ENCODE data around the gene SIRT2.
"Not testable (repeated sequence)": the region's sequence is repeated elsewhere in the genome, so short reads cannot be mapped to it uniquely, and the experiment has no call there.

SIRT2 gene

DNA sequence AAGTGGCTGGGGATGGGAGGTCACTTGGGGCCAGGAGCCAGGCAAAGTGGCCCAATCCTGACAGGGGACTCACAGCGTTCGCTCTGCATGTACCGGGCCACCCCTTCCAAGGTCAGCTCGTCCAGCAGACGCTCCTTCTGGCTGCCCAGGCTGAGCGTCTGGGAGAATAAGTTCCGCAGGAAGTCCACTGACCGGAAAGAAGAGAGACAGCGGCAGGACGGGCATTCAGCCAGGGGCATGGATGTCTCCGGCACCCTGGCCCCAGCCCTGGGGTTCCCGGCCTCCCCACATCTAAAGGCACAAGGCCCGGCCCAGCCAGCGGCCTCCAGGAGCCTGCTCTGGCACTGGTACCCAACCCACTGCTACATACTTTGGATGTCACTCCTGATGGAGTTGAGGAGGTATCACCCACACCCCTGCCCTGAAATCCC lies 6.1 kb downstream of the SIRT2 start:
- no peak overlapping the region for H3K9ac ChIP-seq (ENCODE audit: insufficient read length)
- H3K4me3 ChIP-seq: no peak overlapping the region
- TF ChIP-seq EZH2 (IDR thresholded peaks at IDR 0.05) (no peak), FOXP2 (optimal IDR thresholded peaks at IDR 0.05; ENCODE audit: control extremely low read depth, extremely low read length, insufficient read depth) (no peak), POLR2AphosphoS5 (IDR thresholded peaks at IDR 0.05; ENCODE audit: borderline replicate concordance, low read depth, low read length) (no peak)
- no peaks in the 10 kb centered on the region; the same call in 1 of the 2 replicates for H3K36me3 ChIP-seq (ENCODE audit: insufficient read depth, low read length)
- no peaks in the 10 kb centered on the region for H3K9me3 ChIP-seq (ENCODE audit: low read depth, low read length)
- no peak overlapping the region for H3K27ac ChIP-seq
- no peak for DNase-seq (ENCODE audit: low read depth, low spot score)

DNA sequence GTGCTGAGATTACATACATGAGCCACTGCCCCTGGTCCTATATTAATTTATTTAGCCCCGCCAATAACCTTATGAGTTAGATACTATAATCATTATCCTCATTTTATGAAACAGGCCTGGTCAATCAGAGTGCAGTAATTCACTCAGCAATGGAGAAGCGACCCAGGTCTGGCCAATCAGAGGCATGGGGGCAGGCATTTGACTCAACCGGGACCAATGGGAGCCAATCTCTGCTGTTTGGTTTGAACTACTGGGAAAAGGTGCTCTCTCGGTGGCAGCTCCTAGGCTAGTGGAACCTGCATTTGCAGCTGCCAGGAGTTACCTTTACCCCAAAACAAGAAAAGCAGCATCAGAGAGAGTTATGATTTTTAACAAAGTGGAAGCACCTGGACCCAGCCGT lies 6.6 kb downstream of the SIRT2 start:
- no peaks in the 10 kb centered on the region for H3K9me3 ChIP-seq (ENCODE audit: low read depth, low read length)
- no peak overlapping the region for H3K9ac ChIP-seq (ENCODE audit: insufficient read length)
- DNase-seq (ENCODE audit: low read depth, low spot score): no peak
- no peak for TF ChIP-seq FOXP2 (optimal IDR thresholded peaks at IDR 0.05; ENCODE audit: control extremely low read depth, extremely low read length, insufficient read depth)
- TF ChIP-seq EZH2 (IDR thresholded peaks at IDR 0.05): no peak
- no peak for TF ChIP-seq POLR2AphosphoS5 (IDR thresholded peaks at IDR 0.05; ENCODE audit: borderline replicate concordance, low read depth, low read length)
- no peaks in the 10 kb centered on the region; the same call in 1 of the 2 replicates for H3K36me3 ChIP-seq (ENCODE audit: insufficient read depth, low read length)
- H3K4me3 ChIP-seq: no peak overlapping the region
- no peak overlapping the region for H3K27ac ChIP-seq

GRCh38 chr19:38891771-38892170 lies 7.6 kb downstream of the SIRT2 start:
- Histone ChIP-seq H3K9me3 (ENCODE audit: low read depth, low read length) (no peaks in the 10 kb centered on the region), H3K4me3 (no peak overlapping the region), H3K27ac (no peak overlapping the region), H3K36me3 (ENCODE audit: insufficient read depth, low read length) (no peaks in the 10 kb centered on the region; the same call in 1 of the 2 replicates), H3K9ac (ENCODE audit: insufficient read length) (no peak overlapping the region)
- DNase-seq (ENCODE audit: low read depth, low spot score): no peak
- no peak for TF ChIP-seq EZH2 (IDR thresholded peaks at IDR 0.05)
- no peak for TF ChIP-seq POLR2AphosphoS5 (IDR thresholded peaks at IDR 0.05; ENCODE audit: borderline replicate concordance, low read depth, low read length)
- TF ChIP-seq FOXP2 (optimal IDR thresholded peaks at IDR 0.05; ENCODE audit: control extremely low read depth, extremely low read length, insufficient read depth): no peak

- DNase-seq (ENCODE audit: low read depth, low spot score): no peak
- no peak overlapping the region for H3K9ac ChIP-seq (ENCODE audit: insufficient read length)
- no peak overlapping the region for H3K27ac ChIP-seq
- H3K9me3 ChIP-seq (ENCODE audit: low read depth, low read length): no peaks in the 10 kb centered on the region
- no peaks in the 10 kb centered on the region; the same call in 1 of the 2 replicates for H3K36me3 ChIP-seq (ENCODE audit: insufficient read depth, low read length)
- no peak overlapping the region for H3K4me3 ChIP-seq
- TF ChIP-seq FOXP2 (optimal IDR thresholded peaks at IDR 0.05; ENCODE audit: control extremely low read depth, extremely low read length, insufficient read depth) (no peak), POLR2AphosphoS5 (IDR thresholded peaks at IDR 0.05; ENCODE audit: borderline replicate concordance, low read depth, low read length) (no peak), EZH2 (IDR thresholded peaks at IDR 0.05) (no peak)
Measured at GRCh38 chr19:38890686-38891085, 8.7 kb downstream of the SIRT2 start.

DNA sequence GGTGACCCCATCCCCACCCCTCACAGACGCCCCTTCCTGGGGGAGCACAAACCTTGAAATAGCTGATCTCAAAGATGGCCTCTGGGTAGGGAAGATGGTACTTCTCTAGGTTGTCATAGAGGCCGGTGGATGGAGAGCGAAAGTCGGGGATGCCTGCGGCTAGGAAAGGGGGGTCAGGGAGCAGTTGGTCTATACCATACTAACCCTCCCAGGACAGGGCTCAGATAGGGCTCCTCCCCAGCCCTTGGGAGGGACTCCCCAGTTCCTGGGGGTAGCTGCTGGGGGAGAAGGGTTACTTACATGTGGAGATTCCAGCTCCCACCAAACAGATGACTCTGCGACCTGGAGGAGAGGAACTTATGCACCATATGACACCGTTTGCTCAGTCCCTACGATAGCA lies 9.6 kb downstream of the SIRT2 start:
- Histone ChIP-seq H3K9me3 (ENCODE audit: low read depth, low read length) (no peaks in the 10 kb centered on the region), H3K27ac (no peak overlapping the region), H3K4me3 (no peak overlapping the region), H3K36me3 (ENCODE audit: insufficient read depth, low read length) (no peaks in the 10 kb centered on the region; the same call in 1 of the 2 replicates), H3K9ac (ENCODE audit: insufficient read length) (no peak overlapping the region)
- no peak for DNase-seq (ENCODE audit: low read depth, low spot score)
- TF ChIP-seq POLR2AphosphoS5 (IDR thresholded peaks at IDR 0.05; ENCODE audit: borderline replicate concordance, low read depth, low read length) (no peak), EZH2 (IDR thresholded peaks at IDR 0.05) (no peak), FOXP2 (optimal IDR thresholded peaks at IDR 0.05; ENCODE audit: control extremely low read depth, extremely low read length, insufficient read depth) (no peak)

DNA sequence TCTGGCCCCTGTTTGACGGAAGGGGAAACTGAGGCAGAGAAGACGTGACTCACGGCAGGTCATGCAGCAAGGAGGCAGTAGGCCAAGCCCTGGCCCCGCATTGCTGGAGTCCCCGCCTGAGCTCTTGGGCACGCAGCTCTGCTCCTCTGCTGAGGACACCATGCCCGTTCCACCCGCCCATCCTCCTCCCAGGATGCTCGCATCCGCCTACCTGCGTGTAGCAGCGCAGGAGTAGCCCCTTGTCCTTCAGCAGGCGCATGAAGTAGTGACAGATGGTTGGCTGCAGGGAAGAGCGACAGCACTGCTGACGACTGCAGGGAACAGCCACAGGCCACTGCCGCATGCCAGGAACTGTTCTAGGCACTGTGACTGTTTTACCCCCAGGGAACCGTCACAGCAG lies 10.5 kb downstream of the SIRT2 start:
- TF ChIP-seq EZH2 (IDR thresholded peaks at IDR 0.05) (no peak), FOXP2 (optimal IDR thresholded peaks at IDR 0.05; ENCODE audit: control extremely low read depth, extremely low read length, insufficient read depth) (no peak), POLR2AphosphoS5 (IDR thresholded peaks at IDR 0.05; ENCODE audit: borderline replicate concordance, low read depth, low read length) (no peak)
- Histone ChIP-seq H3K9me3 (ENCODE audit: low read depth, low read length) (no peaks in the 10 kb centered on the region), H3K4me3 (no peak overlapping the region), H3K27ac (no peak overlapping the region), H3K9ac (ENCODE audit: insufficient read length) (no peak overlapping the region), H3K36me3 (ENCODE audit: insufficient read depth, low read length) (no peaks in the 10 kb centered on the region; the same call in 1 of the 2 replicates)
- DNase-seq (ENCODE audit: low read depth, low spot score): no peak

DNA sequence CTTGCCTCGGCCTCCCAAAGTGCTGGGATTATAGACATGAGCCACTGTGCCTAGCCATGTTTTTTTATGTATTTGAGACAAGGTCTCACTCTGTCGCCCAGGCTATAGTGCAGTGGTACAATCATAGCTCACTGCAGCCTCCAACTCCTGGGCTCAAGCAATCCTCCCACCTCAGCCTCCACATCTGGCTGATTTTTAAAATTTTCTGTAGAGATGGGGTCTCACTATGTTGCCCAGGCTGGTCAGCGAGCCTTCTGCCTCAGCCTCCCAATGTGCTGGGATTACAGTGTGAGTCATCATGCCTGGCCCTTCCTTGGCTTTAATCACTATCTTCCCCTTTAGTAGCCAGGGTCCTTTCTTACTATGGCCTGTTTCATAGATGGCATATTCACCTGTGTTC lies 14.7 kb downstream of the SIRT2 start:
- DNase-seq (ENCODE audit: low read depth, low spot score): not testable (repeated sequence)

GRCh38 chr19:38883286-38883685 lies 16.1 kb downstream of the SIRT2 start:
- no peak overlapping the region for H3K4me3 ChIP-seq
- H3K27ac ChIP-seq: no peak overlapping the region
- H3K9ac ChIP-seq (ENCODE audit: insufficient read length): no peak overlapping the region
- H3K36me3 ChIP-seq (ENCODE audit: insufficient read depth, low read length): no peaks in the 10 kb centered on the region
- TF ChIP-seq POLR2AphosphoS5 (IDR thresholded peaks at IDR 0.05; ENCODE audit: borderline replicate concordance, low read depth, low read length): no peak
- no peak for TF ChIP-seq FOXP2 (optimal IDR thresholded peaks at IDR 0.05; ENCODE audit: control extremely low read depth, extremely low read length, insufficient read depth)
- TF ChIP-seq EZH2 (IDR thresholded peaks at IDR 0.05): no peak
- H3K9me3 ChIP-seq (ENCODE audit: low read depth, low read length): no peaks in the 10 kb centered on the region
- no peak for DNase-seq (ENCODE audit: low read depth, low spot score)

More for the DNA sequence above, 14.7 kb downstream of the SIRT2 start:
- not testable (repeated sequence) for H3K9ac ChIP-seq (ENCODE audit: insufficient read length); H3K36me3 ChIP-seq (ENCODE audit: insufficient read depth, low read length); H3K4me3 ChIP-seq; H3K27ac ChIP-seq; H3K9me3 ChIP-seq (ENCODE audit: low read depth, low read length)

DNA sequence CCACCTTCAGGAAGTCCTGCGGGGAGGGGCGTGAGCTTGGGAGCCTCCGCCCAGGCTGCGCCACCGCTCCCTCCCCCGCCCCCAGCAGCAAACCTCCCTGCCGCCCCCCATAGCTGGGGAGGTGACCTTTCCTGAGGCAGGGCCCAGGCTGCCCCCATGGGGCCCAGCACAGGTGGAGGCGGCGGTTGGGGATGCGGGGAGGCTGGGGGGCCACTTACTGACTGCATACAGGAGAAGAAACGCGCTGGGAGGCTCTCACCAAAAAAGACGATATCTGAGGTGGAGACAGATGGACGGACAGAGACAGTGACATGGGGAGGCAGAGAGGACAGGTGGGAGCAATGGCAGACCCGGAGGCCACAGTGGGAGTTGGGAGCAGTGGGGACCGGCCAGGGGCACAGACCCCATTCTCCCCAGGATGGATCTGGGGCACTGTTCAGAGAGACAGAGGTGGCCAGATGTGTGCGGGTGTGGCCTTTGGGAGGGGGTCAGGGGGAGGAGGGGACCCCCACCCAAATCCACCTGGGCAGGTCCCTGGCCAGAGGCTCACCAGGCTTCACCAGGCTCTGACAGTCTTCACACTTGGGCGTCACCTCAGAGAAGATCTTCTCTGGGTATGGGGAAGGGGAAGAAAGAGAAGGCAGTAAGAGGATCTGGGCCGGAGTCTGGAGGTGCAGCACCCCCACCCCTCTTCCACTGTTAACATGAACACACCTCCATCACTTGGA lies 18.4 kb downstream of the SIRT2 start:
- no peak overlapping the region for H3K4me3 ChIP-seq
- H3K9me3 ChIP-seq (ENCODE audit: low read depth, low read length): no peaks in the 10 kb centered on the region
- H3K27ac ChIP-seq: no peak overlapping the region
- no peaks in the 10 kb centered on the region for H3K36me3 ChIP-seq (ENCODE audit: insufficient read depth, low read length)
- no peak for DNase-seq (ENCODE audit: low read depth, low spot score)
- no peak overlapping the region for H3K9ac ChIP-seq (ENCODE audit: insufficient read length)
- no peak for TF ChIP-seq POLR2AphosphoS5 (IDR thresholded peaks at IDR 0.05; ENCODE audit: borderline replicate concordance, low read depth, low read length)
- TF ChIP-seq FOXP2 (optimal IDR thresholded peaks at IDR 0.05; ENCODE audit: control extremely low read depth, extremely low read length, insufficient read depth): no peak
- TF ChIP-seq EZH2 (IDR thresholded peaks at IDR 0.05): no peak

Measured in SK-N-MC (cell line).